HPDE6-E6E7 (cell line): ENCODE results near the gene ITIH3.

Experiments used
- DNase-seq: peaks from one replicate; pipeline ENCODE4 v3.0.0; 2011; ENCODE audit warnings: missing footprints; ENCODE audit errors: extremely low spot score

The ITIH3 gene

GRCh38 chr3:52844290-52844975, 49.8 kb downstream of the ITIH3 start:
- DNase-seq: no peak

DNA sequence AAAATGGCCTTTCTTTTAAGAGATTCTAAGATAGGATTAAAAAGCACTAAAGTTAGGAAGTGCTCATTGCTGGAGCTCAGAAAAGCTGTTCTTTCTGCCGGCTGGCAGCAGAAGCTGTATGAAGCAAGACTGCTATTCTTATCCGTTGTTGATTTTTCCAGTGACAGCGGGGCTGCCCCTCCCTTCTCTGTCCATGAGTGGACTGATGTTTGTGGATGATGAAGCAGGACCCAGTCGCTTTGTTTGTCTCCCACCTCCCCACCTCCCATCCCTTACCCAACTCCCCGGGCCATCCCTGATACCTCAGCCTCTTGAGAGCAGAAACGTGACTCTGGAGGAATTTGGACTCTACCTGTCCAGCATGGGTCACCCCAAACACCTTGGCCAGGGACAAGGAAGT, 50.6 kb downstream of the ITIH3 start:
- DNase-seq: no peak

GRCh38 chr3:52845691-52846431, 51.3 kb downstream of the ITIH3 start:
- no peak for DNase-seq

GRCh38 chr3:52846432-52846965, 51.9 kb downstream of the ITIH3 start:
- DNase-seq: no peak

- DNase-seq: no peak
Measured at GRCh38 chr3:52847241-52847640, 52.6 kb downstream of the ITIH3 start.

GRCh38 chr3:52847726-52848125, 53.1 kb downstream of the ITIH3 start:
- no peak for DNase-seq

DNA sequence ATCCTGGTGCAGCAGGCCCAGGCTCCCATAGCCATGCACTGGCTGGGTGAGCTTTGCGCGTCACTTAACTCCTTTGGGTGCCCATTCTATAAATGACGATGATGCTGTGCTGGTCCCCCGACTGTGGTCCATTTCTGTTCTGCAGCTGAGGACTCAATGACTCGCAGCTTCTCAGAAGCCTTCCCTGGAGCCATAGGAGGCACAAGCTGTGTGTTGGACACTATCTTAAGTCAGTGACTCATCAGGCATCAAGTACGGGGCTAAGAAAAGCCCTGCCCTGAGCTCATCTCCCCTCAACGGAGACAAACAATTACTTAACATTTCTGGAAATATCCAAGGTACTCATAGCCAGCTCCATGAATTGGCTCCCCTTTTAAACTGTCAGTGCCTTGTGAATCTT, 54.0 kb downstream of the ITIH3 start:
- no peak for DNase-seq

DNA sequence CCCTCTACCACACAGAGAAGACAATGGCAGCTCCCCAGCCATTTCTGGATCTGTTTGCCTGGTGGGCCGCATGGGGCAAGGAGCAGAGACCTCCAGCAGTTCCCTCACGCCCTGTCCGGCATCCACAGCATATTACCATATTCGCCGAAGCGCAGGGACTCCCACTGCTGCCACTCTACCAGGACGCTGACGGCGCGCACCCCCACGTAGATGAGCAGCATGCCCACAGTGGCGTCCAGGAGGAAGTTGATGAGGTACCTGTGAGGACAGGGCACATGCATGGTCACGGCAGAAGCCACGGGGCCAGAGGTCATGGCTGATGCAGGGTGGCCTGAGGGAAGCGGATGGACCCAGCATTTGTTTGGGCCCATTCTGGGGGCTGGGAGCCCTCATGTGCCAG, 55.1 kb downstream of the ITIH3 start:
- no peak for DNase-seq

- DNase-seq: peak; percentile 16
Measured at GRCh38 chr3:52851348-52851747, 56.8 kb downstream of the ITIH3 start.

DNA sequence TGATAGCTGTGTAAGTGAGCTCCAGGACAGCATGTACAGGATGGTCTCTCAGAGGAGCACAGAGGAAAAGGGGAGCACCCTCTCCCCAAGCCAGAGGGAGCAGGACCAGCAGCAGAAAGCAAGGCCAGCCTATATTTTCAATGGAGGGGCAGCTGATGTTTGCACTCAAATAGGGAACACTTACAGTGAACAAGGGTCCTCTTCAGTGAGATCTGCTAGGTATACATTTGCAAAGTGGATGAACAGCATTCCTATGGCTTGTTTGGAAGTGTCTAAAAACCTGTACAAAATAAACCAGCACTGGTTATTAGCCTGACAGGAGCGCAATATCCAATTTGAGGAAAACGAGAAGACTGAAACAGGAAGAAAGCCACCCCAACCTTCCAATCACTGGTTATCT, 57.8 kb downstream of the ITIH3 start:
- DNase-seq: no peak

DNA sequence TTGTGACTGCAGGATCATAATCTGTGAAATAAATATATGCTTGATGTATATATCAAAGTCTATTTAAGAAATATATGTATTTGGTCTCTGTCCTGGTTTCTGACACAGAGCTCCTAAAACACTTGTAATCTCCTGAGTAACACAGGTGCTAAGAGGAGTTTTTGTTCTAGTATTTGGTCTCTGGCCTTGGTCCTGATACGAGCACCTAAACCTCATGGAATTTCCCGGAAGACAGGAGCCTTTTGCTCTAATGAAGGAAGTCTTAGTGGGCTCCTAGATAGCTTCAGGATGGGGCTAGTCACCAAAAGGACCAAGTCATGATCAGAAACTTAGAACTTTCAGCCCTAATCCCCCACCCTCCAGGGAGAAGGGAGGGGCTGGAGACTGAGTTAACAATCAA, 59.4 kb downstream of the ITIH3 start:
- no peak for DNase-seq

GRCh38 chr3:52856666-52857065, 62.1 kb downstream of the ITIH3 start:
- DNase-seq: no peak

GRCh38 chr3:52857133-52857532, 62.5 kb downstream of the ITIH3 start:
- DNase-seq: no peak

GRCh38 chr3:52857864-52858263, 63.3 kb downstream of the ITIH3 start:
- DNase-seq: no peak
